H1 (cell line): ENCODE measurements around the gene ARHGAP28. TPM values are rescaled to one million over a fixed set of nuclear protein-coding genes. Genes with fewer than 3 reads are reported as not detected.

Experiments
- CTCF ChIA-PET: fragments of 300-600 bp; sonication (Branson Sonifier 250); formaldehyde crosslinking; loops from one replicate; lab custom pipeline; 2021; ENCODE audit not compliant: partially characterized antibody; lab: Charles Lee
- POLR2A ChIA-PET: fragments of 300-600 bp; sonication (Branson Sonifier 250); formaldehyde crosslinking; loops from one replicate; lab custom pipeline; 2021; ENCODE audit warnings: inconsistent platforms; ENCODE audit not compliant: partially characterized antibody; lab: Charles Lee
- DNase-seq, 2 experiments: peaks; one replicate each; pipeline versions ENCODE4 v3.0.0 to v3.0.0-alpha.2; 2010 to 2022; ENCODE audit warnings: low spot score in 2 of 2, low read depth in 1 of 2, mixed read lengths in 1 of 2
- FAIRE-seq: peaks from 2 replicates; lab custom pipeline; 2011; peaks lifted over from hg19 to GRCh38; lab: Jason Lieb, UNC
- H2AFZ ChIP-seq: 2 replicates; pipeline ENCODE4 v1.8.1; 2012; ENCODE audit warnings: low read length, inconsistent platforms
- H2AK5ac ChIP-seq: 2 replicates; pipeline ENCODE4 v1.6.1; 2013; ENCODE audit warnings: low read depth, low read length
- H2BK120ac ChIP-seq: replicated peaks from 2 replicates; pipeline ENCODE3; 2013; ENCODE audit warnings: low read depth, low read length, inconsistent platforms
- H2BK12ac ChIP-seq: 2 replicates; pipeline ENCODE4 v1.6.1; 2013; ENCODE audit warnings: low read depth, low read length
- H2BK15ac ChIP-seq: 2 replicates; pipeline ENCODE4 v1.6.1; 2013; ENCODE audit warnings: low read length
- H2BK20ac ChIP-seq: 2 replicates; pipeline ENCODE4 v1.6.1; 2013; ENCODE audit warnings: low read length
- H2BK5ac ChIP-seq: 2 replicates; pipeline ENCODE4 v1.6.1; 2013; ENCODE audit warnings: low read depth, low read length
- H3K14ac ChIP-seq: 2 replicates; pipeline ENCODE4 v1.6.1; 2013; ENCODE audit warnings: inconsistent platforms; ENCODE audit not compliant: insufficient read length
- H3K18ac ChIP-seq: 2 replicates; pipeline ENCODE4 v1.6.1; 2013; ENCODE audit warnings: low read length; ENCODE audit errors: extremely low read depth
- H3K23ac ChIP-seq: 2 replicates; pipeline ENCODE4 v1.6.1; 2013; ENCODE audit warnings: inconsistent platforms; ENCODE audit not compliant: insufficient read length
- H3K23me2 ChIP-seq: 2 replicates; pipeline ENCODE4 v1.6.1; 2013; ENCODE audit warnings: low read depth, low read length
- H3K27ac ChIP-seq: 2 replicates; pipeline ENCODE4 v1.6.1; 2011; ENCODE audit warnings: low read depth, low read length, inconsistent platforms
- H3K27me3 ChIP-seq, 4 experiments: replicated peaks in 1 of 4; 1 replicate in 1 of 4; 2 replicates in 3 of 4; pipeline versions ENCODE4 v1.6.1 to v1.8.1; 2011 to 2013; ENCODE audit warnings: low read length in 3 of 4, mild to moderate bottlenecking in 3 of 4, inconsistent platforms in 2 of 4, mixed read lengths in 2 of 4, moderate library complexity in 1 of 4; ENCODE audit not compliant: control insufficient read depth in 3 of 4, insufficient read depth in 3 of 4; ENCODE audit errors: extremely low read depth in 1 of 4
- H3K36me3 ChIP-seq, 4 experiments: 2 replicates each; pipeline versions ENCODE4 v1.6.1 to v1.8.1; 2011 to 2013; ENCODE audit warnings: mild to moderate bottlenecking in 4 of 4, low read length in 3 of 4, moderate library complexity in 2 of 4, control low read depth in 1 of 4, inconsistent platforms in 1 of 4; ENCODE audit not compliant: insufficient read depth in 4 of 4, control insufficient read depth in 2 of 4
- H3K4ac ChIP-seq: replicated peaks from 2 replicates; pipeline ENCODE3; 2013; ENCODE audit warnings: low read length, low read depth, mixed read lengths, inconsistent platforms; ENCODE audit not compliant: insufficient read length
- H3K4me1 ChIP-seq, 4 experiments: replicated peaks in 1 of 4; 1 replicate in 1 of 4; 2 replicates in 3 of 4; pipeline versions ENCODE4 v1.6.1 to v1.8.1; 2011 to 2013; ENCODE audit warnings: low read length in 3 of 4, inconsistent platforms in 2 of 4, mixed read lengths in 1 of 4; ENCODE audit not compliant: insufficient read depth in 4 of 4, control insufficient read depth in 3 of 4
- H3K4me2 ChIP-seq, 2 experiments: 2 replicates each; pipeline versions ENCODE4 v1.6.1 to v1.8.1; 2011 to 2013; ENCODE audit warnings: low read depth in 2 of 2, low read length in 2 of 2, control low read depth in 1 of 2, inconsistent platforms in 1 of 2, mild to moderate bottlenecking in 1 of 2; ENCODE audit not compliant: insufficient read depth in 1 of 2
- H3K4me3 ChIP-seq, 4 experiments: fragments of 200-600, 300-600 bp in 1 of 4; sonication (generic), shearing (Covaris generic), sonication (Bioruptor Twin) in 1 of 4; 2 replicates each; pipeline versions ENCODE4 v1.5.1 to v1.8.1; 2011 to 2016; ENCODE audit warnings: low read length in 4 of 4, low read depth in 3 of 4, control low read depth in 2 of 4, inconsistent platforms in 2 of 4, mild to moderate bottlenecking in 2 of 4, mixed read lengths in 1 of 4, moderate library complexity in 1 of 4; ENCODE audit not compliant: insufficient read depth in 2 of 4; ENCODE audit errors: extremely low read depth in 1 of 4
- H3K56ac ChIP-seq: replicated peaks from 2 replicates; pipeline ENCODE3; 2013; ENCODE audit warnings: low read depth, mild to moderate bottlenecking, mixed read lengths, low read length, inconsistent platforms; ENCODE audit not compliant: insufficient read length
- H3K79me1 ChIP-seq: 2 replicates; pipeline ENCODE4 v1.6.1; 2013; ENCODE audit warnings: low read depth, low read length, control low read depth
- H3K79me2 ChIP-seq, 2 experiments: 2 replicates each; pipeline versions ENCODE4 v1.6.1 to v1.8.1; 2012 to 2013; ENCODE audit warnings: low read length in 2 of 2, mild to moderate bottlenecking in 2 of 2, inconsistent platforms in 1 of 2; ENCODE audit not compliant: insufficient read depth in 2 of 2, control insufficient read depth in 1 of 2
- H3K9ac ChIP-seq, 4 experiments: replicated peaks in 1 of 4; 1 replicate in 1 of 4; 2 replicates in 3 of 4; pipeline versions ENCODE4 v1.6.1 to v1.8.1; 2011 to 2013; ENCODE audit warnings: low read depth in 3 of 4, low read length in 3 of 4, control low read depth in 2 of 4, mild to moderate bottlenecking in 2 of 4, moderate library complexity in 2 of 4, inconsistent platforms in 1 of 4; ENCODE audit errors: extremely low read depth in 1 of 4
- H3K9me3 ChIP-seq, 2 experiments: 2 replicates each; pipeline versions ENCODE4 v1.6.1 to v1.8.1; 2012 to 2013; ENCODE audit warnings: mild to moderate bottlenecking in 2 of 2, moderate library complexity in 2 of 2, control low read depth in 1 of 2, inconsistent platforms in 1 of 2, low read depth in 1 of 2, low read length in 1 of 2, mixed read lengths in 1 of 2; ENCODE audit not compliant: insufficient read depth in 2 of 2
- H4K20me1 ChIP-seq, 2 experiments: replicated peaks in 1 of 2; 2 replicates each; pipeline versions ENCODE3 to v1.8.1; 2011 to 2013; ENCODE audit warnings: inconsistent platforms in 2 of 2, low read length in 2 of 2, mild to moderate bottlenecking in 1 of 2; ENCODE audit not compliant: insufficient read depth in 2 of 2, control insufficient read depth in 1 of 2
- H4K5ac ChIP-seq: 2 replicates; pipeline ENCODE4 v1.6.1; 2013; ENCODE audit warnings: low read length, low read depth, mixed read lengths, inconsistent platforms; ENCODE audit not compliant: insufficient read length
- H4K8ac ChIP-seq: 2 replicates; pipeline ENCODE4 v1.8.0; 2013; ENCODE audit warnings: mild to moderate bottlenecking, moderate library complexity, low read length, inconsistent platforms; ENCODE audit not compliant: insufficient read depth; ENCODE audit errors: extremely low read depth
- H4K91ac ChIP-seq: replicated peaks from 2 replicates; pipeline ENCODE3; 2013; ENCODE audit warnings: low read length, mixed read lengths, inconsistent platforms; ENCODE audit not compliant: insufficient read length
- BACH1 ChIP-seq: IDR thresholded peaks from 2 replicates; pipeline ENCODE4 v1.6.1; 2012; ENCODE audit warnings: low read length, improper control_type of control experiment
- SP1 ChIP-seq: IDR thresholded peaks from 2 replicates; pipeline ENCODE4 v1.6.1; 2011; ENCODE audit warnings: low read depth, low read length
- WGBS, 2 experiments: shearing (Covaris generic) in 1 of 2; methylation state at CpG; one replicate each; pipeline versions ENCODE4 v1.1.6 to v1.1.7; 2013 to 2015; ENCODE audit warnings: low lambda C conversion rate in 2 of 2, mixed read lengths in 2 of 2, inconsistent platforms in 1 of 2, low coverage in 1 of 2, missing lambda C conversion rate in 1 of 2; ENCODE audit not compliant: insufficient replicate concordance in 2 of 2, insufficient coverage in 1 of 2, insufficient read length in 1 of 2; ENCODE audit errors: extremely low coverage in 1 of 2, missing lambda C conversion rate in 1 of 2; 5-methylcytosine and 5-hydroxymethylcytosine counted together
- polyA plus RNA-seq, 7 experiments: library from polyadenylated mRNA; depleted of rRNA in 3 of 7; stranded (reverse) in 5 of 7; unstranded in 2 of 7; fragments of >200 nt in 5 of 7; fragments of 200-250 nt in 2 of 7; gene quantifications; 1 replicate in 5 of 7; 2 replicates in 1 of 7; 4 replicates in 1 of 7; pipeline versions ENCODE4 v1.2.1 to v1.2.3, GENCODE V29; 2011 to 2013; ENCODE audit warnings: missing spikeins in 2 of 7, mixed read lengths in 2 of 7
- total RNA-seq: library from RNA; stranded (reverse); fragmentation: NEBNext Ultra II Directional; extraction: Animal tissue kit (Norgen Biotek cat#: 25700); gene quantifications from 2 replicates; pipeline ENCODE4 v1.2.1, GENCODE V29; 2021
- TF ChIP-seq, protein P1 (sequence below): IDR thresholded peaks from 2 replicates; pipeline ENCODE4 v1.6.1; 2011; ENCODE audit warnings: low read length, improper control_type of control experiment

The ARHGAP28 gene
- total and polyA plus RNA-seq, 2 of the 8 experiments (the other 6 are each of a cell fraction or from before 2014, with no cell fraction given) = 2.9 to 14.4 TPM

DNA sequence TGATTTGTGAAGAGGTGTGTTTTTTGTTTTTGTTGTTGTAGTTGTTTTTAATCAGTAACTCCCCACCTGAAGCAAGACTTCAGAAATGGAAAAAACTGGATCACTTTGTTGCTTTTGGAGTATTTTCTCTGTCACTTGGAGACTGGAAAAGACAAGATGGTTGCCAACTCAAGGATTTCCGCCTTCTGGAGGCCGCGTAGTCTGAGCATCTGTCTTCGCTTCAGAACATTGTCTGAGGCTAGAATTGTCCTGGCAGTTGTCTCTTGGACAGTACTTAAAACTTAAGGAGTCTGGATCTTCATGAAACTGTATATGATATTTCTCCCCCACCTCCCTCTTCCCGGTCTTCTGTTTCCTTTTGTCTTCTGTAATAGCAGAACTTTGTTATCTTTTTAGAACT lies 67.7 kb downstream of the ARHGAP28 start:
- Histone ChIP-seq H4K5ac (no peak overlapping the region), H3K9ac (no peak overlapping the region), H3K56ac (no peak overlapping the region), H3K14ac (no peak overlapping the region), H3K79me2 (no peaks in the 10 kb centered on the region), H3K79me1 (no peaks in the 10 kb centered on the region), H3K4me3 (no peak overlapping the region), H2BK5ac (no peak overlapping the region), H2BK20ac (no peak overlapping the region), H2AFZ (no peak overlapping the region), H2BK15ac (no peak overlapping the region), H3K27ac (no peak overlapping the region), H3K36me3 (no peaks in the 10 kb centered on the region), H3K4me2 (no peak overlapping the region), H4K8ac (no peak overlapping the region), H3K9me3 (no peaks in the 10 kb centered on the region), H2BK120ac (no peak overlapping the region)
- POLR2A ChIA-PET = no interaction called here
- FAIRE-seq = no peak
- 95% methylated on average over 5 of the region's 5 CpGs; no CpG with 5 or more reads in 1 of the 2 experiments for WGBS, 2 experiments
- TF ChIP-seq BACH1 (no peak), SP1 (no peak)
- TF ChIP-seq, protein P1, sequence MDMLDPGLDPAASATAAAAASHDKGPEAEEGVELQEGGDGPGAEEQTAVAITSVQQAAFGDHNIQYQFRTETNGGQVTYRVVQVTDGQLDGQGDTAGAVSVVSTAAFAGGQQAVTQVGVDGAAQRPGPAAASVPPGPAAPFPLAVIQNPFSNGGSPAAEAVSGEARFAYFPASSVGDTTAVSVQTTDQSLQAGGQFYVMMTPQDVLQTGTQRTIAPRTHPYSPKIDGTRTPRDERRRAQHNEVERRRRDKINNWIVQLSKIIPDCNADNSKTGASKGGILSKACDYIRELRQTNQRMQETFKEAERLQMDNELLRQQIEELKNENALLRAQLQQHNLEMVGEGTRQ = no peak
- TF ChIP-seq, all 59 proteins: peak for 0
- CTCF ChIA-PET = no interaction called here
- no peaks in the 10 kb centered on the region for H3K23me2 ChIP-seq
- no peaks in the 10 kb centered on the region for H4K20me1 ChIP-seq
- no peak overlapping the region for H3K23ac ChIP-seq
- H3K27me3 ChIP-seq = no peaks in the 10 kb centered on the region
- H2BK12ac ChIP-seq = no peak overlapping the region
- no peak overlapping the region for H3K4ac ChIP-seq
- DNase-seq = no peak
- peaks cover 0 to 4% (median 0%) of the 10 kb centered on the region in 4 experiments; a peak in 1 of 7 replicates for H3K4me1 ChIP-seq
- H4K91ac ChIP-seq = no peak overlapping the region
- no peak overlapping the region for H3K18ac ChIP-seq
- no peak overlapping the region for H2AK5ac ChIP-seq
